PC-9 (cell line): Measurements from ENCODE around the gene TMEM198. TPM values are rescaled to one million over a fixed set of nuclear protein-coding genes. Genes with fewer than 3 reads are reported as not detected.

ENCODE experiments used
- BruUV-seq: library from RNA; stranded (reverse); fragments of 400-500 nt; replicated peaks from 2 replicates; lab custom pipeline; 2021; lab: Mats Ljungman, UMichigan
- CTCF ChIA-PET: fragments of 300-600 bp; sonication (Branson Sonifier 250); formaldehyde crosslinking; loops from one replicate; lab custom pipeline; 2022; ENCODE audit warnings: antibody characterized with exemption; lab: Charles Lee
- POLR2A ChIA-PET: fragments of 300-600 bp; sonication (Branson Sonifier 250); formaldehyde crosslinking; loops from one replicate; lab custom pipeline; 2022; ENCODE audit warnings: antibody characterized with exemption; ENCODE audit not compliant: unreplicated experiment; lab: Charles Lee
- DNase-seq, 2 experiments: peaks; one replicate each; pipeline versions ENCODE4 v3.0.0 to v3.0.0-alpha.2; 2015 to 2022; ENCODE audit warnings: mixed read lengths in 1 of 2
- H2AFZ ChIP-seq: fragments of 200-600 bp; sonication (generic); 2 replicates; pipeline ENCODE4 v1.8.1; 2017; ENCODE audit warnings: antibody characterized with exemption
- H3F3A ChIP-seq: fragments of 200-600 bp; sonication (generic); 2 replicates; pipeline ENCODE4 v1.8.1; 2017; ENCODE audit warnings: antibody characterized with exemption, mild to moderate bottlenecking, low read depth; ENCODE audit not compliant: insufficient read depth
- H3K27ac ChIP-seq: fragments of 200-600 bp; sonication (generic); 2 replicates; pipeline ENCODE4 v1.6.1; 2016; ENCODE audit warnings: mixed run types
- H3K27me3 ChIP-seq: fragments of 200-600 bp; sonication (generic); 2 replicates; pipeline ENCODE4 v1.6.1; 2016; ENCODE audit warnings: low read depth, mixed run types; ENCODE audit not compliant: insufficient read depth
- H3K36me3 ChIP-seq: fragments of 200-600 bp; sonication (generic); 2 replicates; pipeline ENCODE4 v1.6.1; 2016; ENCODE audit warnings: low read depth, mixed run types
- H3K4me1 ChIP-seq: fragments of 200-600 bp; sonication (generic); replicated peaks from 2 replicates; pipeline ENCODE4 v1.6.1; 2016; ENCODE audit warnings: mixed run types; ENCODE audit not compliant: insufficient read depth
- H3K4me2 ChIP-seq: fragments of 200-600 bp; sonication (generic); 2 replicates; pipeline ENCODE4 v1.6.1; 2017; ENCODE audit warnings: mixed run types
- H3K4me3 ChIP-seq: fragments of 200-600 bp; sonication (generic); 2 replicates; pipeline ENCODE4 v1.6.1; 2016; ENCODE audit warnings: mixed run types
- H3K79me2 ChIP-seq: fragments of 200-600 bp; sonication (generic); 2 replicates; pipeline ENCODE4 v1.6.1; 2017; ENCODE audit warnings: low read depth, mixed run types
- H3K9me2 ChIP-seq: fragments of 200-600 bp; sonication (generic); 2 replicates; pipeline ENCODE4 v1.8.1; 2017; ENCODE audit warnings: mild to moderate bottlenecking; ENCODE audit not compliant: insufficient read depth
- H3K9me3 ChIP-seq: fragments of 200-600 bp; sonication (generic); 2 replicates; pipeline ENCODE4 v1.8.1; 2016; ENCODE audit warnings: low read depth; ENCODE audit not compliant: insufficient read depth
- H4K20me1 ChIP-seq: fragments of 200-600 bp; sonication (generic); 2 replicates; pipeline ENCODE4 v1.8.1; 2017; ENCODE audit not compliant: insufficient read depth
- EZH2 ChIP-seq: fragments of 200-600 bp; sonication (generic); IDR thresholded peaks from 2 replicates; pipeline ENCODE4 v1.8.0; 2017; ENCODE audit warnings: antibody characterized with exemption, low read depth
- intact Hi-C: fragments of 100-400 bp; cut with micrococcal nuclease; formaldehyde crosslinking; loops from one replicate; pipeline ENCODE4 v1.10.0; 2022; ENCODE audit not compliant: unreplicated experiment
- total RNA-seq: library from RNA; stranded (reverse); gene quantifications from 2 replicates; pipeline ENCODE4 v1.2.3, GENCODE V29; 2021
- TF ChIP-seq, protein P1 (sequence below): fragments of 200-600 bp; sonication (generic); conservative IDR thresholded peaks from 2 replicates; pipeline ENCODE4 v1.6.1; 2017; ENCODE audit warnings: mixed run types, antibody characterized with exemption, mild to moderate bottlenecking, moderate library complexity

Gene TMEM198
- total RNA-seq, 1 experiment from 2014 or later, result 3.6 TPM

DNA sequence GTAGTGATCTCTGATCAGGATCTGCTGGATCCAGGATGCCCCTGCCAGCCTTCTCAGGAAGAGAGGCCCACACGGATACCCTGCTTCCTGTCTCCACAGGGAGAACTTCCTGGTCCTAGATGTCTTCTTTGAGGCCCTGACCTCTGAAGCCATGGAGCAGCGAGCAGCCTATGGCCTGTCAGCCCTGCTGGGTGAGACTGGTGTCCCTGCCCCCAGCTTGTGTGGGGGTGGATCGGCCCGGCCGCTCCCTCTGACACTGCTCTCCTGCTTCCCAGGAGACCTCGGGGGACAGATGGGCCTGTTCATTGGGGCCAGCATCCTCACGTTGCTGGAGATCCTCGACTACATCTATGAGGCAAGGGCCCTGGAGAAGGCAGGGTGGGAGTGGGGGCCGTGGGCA lies 6.9 kb upstream of the TMEM198 start:
- CTCF ChIA-PET, result no interaction called here

DNA sequence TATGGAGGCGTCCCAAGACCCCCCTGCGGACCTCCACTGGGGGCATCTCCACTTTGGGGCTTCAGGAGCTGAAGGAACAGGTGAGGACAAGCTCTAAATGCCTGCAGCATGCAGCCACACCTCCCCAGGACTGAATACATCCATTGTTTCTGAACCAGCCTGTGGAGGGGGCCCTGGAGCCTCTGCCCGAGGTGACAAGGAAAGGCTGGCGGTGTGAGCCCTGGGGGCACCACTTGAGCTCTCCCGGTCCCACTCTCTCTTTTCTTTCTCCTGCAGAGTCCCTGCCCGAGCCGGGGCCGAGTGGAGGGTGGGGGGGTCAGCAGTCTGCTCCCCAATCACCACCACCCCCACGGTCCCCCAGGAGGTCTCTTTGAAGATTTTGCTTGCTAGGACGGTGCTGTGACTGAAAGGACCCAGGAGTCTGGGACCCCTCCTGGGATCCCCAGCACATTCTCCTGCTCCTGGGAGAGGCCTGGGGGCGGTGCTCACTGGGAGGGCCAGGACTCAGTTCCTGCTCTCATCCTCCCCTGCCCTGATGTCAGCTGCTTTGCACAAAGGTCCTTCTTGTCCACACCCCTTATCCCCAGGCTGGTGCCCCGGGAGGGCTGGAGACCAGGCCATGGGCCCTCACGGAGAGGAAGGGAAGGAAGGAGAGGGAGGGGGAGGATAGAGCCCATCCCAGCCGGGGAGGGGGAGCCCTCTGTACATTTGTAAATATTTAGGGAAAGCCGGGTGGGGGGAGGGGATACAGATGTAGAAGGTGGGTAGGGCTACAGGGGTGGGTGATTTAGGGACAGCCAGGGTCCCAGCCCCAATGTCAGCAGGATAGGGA lies 6.0 kb upstream of the TMEM198 start:
- Histone ChIP-seq H3K9me3 (no peaks in the 10 kb centered on the region), H4K20me1 (peaks cover 23% of the 10 kb centered on the region), H3K4me3 (no peak overlapping the region), H3K36me3 (peaks cover 10% of the 10 kb centered on the region), H3K4me1 (no peaks in the 10 kb centered on the region; the same call in 1 of the 2 replicates), H3K4me2 (no peak overlapping the region), H3K27me3 (no peaks in the 10 kb centered on the region), H3K79me2 (peaks cover 17% of the 10 kb centered on the region), H3F3A (peaks cover 17% of the 10 kb centered on the region; the same call in 1 of the 2 replicates), H3K27ac (no peak overlapping the region), H2AFZ (no peak overlapping the region), H3K9me2 (no peaks in the 10 kb centered on the region)
- POLR2A ChIA-PET, result no interaction called here
- intact Hi-C loops, result no loop called here
- no peak for DNase-seq
- CTCF ChIA-PET, result interaction anchor here (0.6 kb wide), 1 partner anchor 385 kb away, joined by 4 read pairs; no protein-coding TSS in a partner anchor
- BruUV-seq, result no TSS peak
- TF ChIP-seq, protein P1, sequence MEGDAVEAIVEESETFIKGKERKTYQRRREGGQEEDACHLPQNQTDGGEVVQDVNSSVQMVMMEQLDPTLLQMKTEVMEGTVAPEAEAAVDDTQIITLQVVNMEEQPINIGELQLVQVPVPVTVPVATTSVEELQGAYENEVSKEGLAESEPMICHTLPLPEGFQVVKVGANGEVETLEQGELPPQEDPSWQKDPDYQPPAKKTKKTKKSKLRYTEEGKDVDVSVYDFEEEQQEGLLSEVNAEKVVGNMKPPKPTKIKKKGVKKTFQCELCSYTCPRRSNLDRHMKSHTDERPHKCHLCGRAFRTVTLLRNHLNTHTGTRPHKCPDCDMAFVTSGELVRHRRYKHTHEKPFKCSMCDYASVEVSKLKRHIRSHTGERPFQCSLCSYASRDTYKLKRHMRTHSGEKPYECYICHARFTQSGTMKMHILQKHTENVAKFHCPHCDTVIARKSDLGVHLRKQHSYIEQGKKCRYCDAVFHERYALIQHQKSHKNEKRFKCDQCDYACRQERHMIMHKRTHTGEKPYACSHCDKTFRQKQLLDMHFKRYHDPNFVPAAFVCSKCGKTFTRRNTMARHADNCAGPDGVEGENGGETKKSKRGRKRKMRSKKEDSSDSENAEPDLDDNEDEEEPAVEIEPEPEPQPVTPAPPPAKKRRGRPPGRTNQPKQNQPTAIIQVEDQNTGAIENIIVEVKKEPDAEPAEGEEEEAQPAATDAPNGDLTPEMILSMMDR, result no peak
- no peak for TF ChIP-seq EZH2

More for the DNA sequence above, 6.9 kb upstream of the TMEM198 start:
- H3K4me1 ChIP-seq, result no peaks in the 10 kb centered on the region; the same call in 1 of the 2 replicates
- no peak overlapping the region for H2AFZ ChIP-seq
- peaks cover 5% of the 10 kb centered on the region; the same call in 1 of the 2 replicates for H3K27me3 ChIP-seq
- intact Hi-C loops, result no loop called here
- no peak for TF ChIP-seq EZH2
- TF ChIP-seq, protein P1, result no peak
- peaks cover 23% of the 10 kb centered on the region for H4K20me1 ChIP-seq
- H3F3A ChIP-seq, result peaks cover 11% of the 10 kb centered on the region; the same call in 1 of the 2 replicates
- no peak overlapping the region for H3K27ac ChIP-seq
- peaks cover 10% of the 10 kb centered on the region for H3K36me3 ChIP-seq
- POLR2A ChIA-PET, result no interaction called here
- H3K4me3 ChIP-seq, result no peak overlapping the region
- DNase-seq, result no peak
- no peaks in the 10 kb centered on the region for H3K9me2 ChIP-seq
- peaks cover 8% of the 10 kb centered on the region for H3K79me2 ChIP-seq
- H3K4me2 ChIP-seq, result no peak overlapping the region
- BruUV-seq, result no TSS peak
- no peaks in the 10 kb centered on the region for H3K9me3 ChIP-seq

DNA sequence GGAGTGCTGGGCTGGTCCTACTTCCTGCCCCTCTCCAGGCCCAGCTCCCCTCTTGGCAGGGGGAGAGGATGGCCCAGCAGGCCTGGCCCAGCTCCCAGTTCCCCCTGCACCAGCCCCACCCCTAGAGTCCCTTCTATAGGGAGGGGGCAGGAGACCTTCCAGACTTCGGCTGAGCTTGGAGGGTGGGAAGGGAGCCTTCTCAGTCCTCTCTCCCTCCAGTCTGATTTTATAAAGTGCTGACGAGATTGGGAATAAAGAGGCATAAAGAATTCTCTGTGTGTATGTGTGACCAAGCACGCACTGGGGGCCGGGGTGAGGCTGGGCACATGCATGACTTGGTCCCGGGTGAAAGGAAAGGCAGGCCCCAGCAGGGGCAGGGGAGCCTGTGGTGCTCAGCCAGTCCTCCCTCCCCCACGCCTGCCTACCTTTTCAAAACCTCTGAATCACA lies 5.3 kb upstream of the TMEM198 start:
- H4K20me1 ChIP-seq, result peaks cover 23% of the 10 kb centered on the region
- H3K27ac ChIP-seq, result no peak overlapping the region
- H3K36me3 ChIP-seq, result peaks cover 10% of the 10 kb centered on the region
- H3K9me3 ChIP-seq, result no peaks in the 10 kb centered on the region
- no peak overlapping the region for H3K4me3 ChIP-seq
- no peak for TF ChIP-seq EZH2
- TF ChIP-seq, protein P1, result no peak
- no peak for DNase-seq
- peaks cover 17% of the 10 kb centered on the region for H3K79me2 ChIP-seq
- BruUV-seq, result no TSS peak
- no peak overlapping the region for H2AFZ ChIP-seq
- peaks cover 17% of the 10 kb centered on the region; the same call in 1 of the 2 replicates for H3F3A ChIP-seq
- intact Hi-C loops, result no loop called here
- ChIA-PET POLR2A (no interaction called here), CTCF (no interaction called here)
- no peaks in the 10 kb centered on the region; the same call in 1 of the 2 replicates for H3K4me1 ChIP-seq
- no peak overlapping the region for H3K4me2 ChIP-seq
- no peaks in the 10 kb centered on the region for H3K27me3 ChIP-seq
- no peaks in the 10 kb centered on the region for H3K9me2 ChIP-seq
